Parathyroid adenoma (tissue), 2 donors: ENCODE results near the gene PTH1R.
A peak's percentile ranks its signal among the peaks of the same experiment; 100 is the strongest.

ENCODE experiments used
- H2AFZ ChIP-seq: fragments of 300-600 bp; sonication (generic); one replicate; pipeline ENCODE4 v1.7.0; 2017; ENCODE audit warnings: antibody characterized with exemption, mild to moderate bottlenecking
- H3K27ac ChIP-seq: fragments of 300-600 bp; sonication (generic); one replicate; pipeline ENCODE4 v1.7.0; 2017
- H3K27me3 ChIP-seq: fragments of 300-600 bp; sonication (generic); one replicate; pipeline ENCODE4 v1.7.0; 2017; ENCODE audit warnings: low read length; ENCODE audit not compliant: control insufficient read depth, insufficient read depth
- H3K36me3 ChIP-seq: fragments of 300-600 bp; sonication (generic); one replicate; pipeline ENCODE4 v1.7.0; 2017; ENCODE audit warnings: low read length; ENCODE audit not compliant: control insufficient read depth, insufficient read depth
- H3K4me1 ChIP-seq: fragments of 300-600 bp; sonication (generic); one replicate; pipeline ENCODE4 v1.7.0; 2017; ENCODE audit warnings: control low read depth
- H3K4me2 ChIP-seq: fragments of 300-600 bp; sonication (generic); one replicate; pipeline ENCODE4 v1.7.0; 2017; ENCODE audit warnings: low read length
- H3K4me3 ChIP-seq: fragments of 300-600 bp; sonication (generic); one replicate; pipeline ENCODE4 v1.7.0; 2017; ENCODE audit warnings: low read depth, low read length
- H3K79me2 ChIP-seq: fragments of 300-600 bp; sonication (generic); one replicate; pipeline ENCODE4 v1.7.0; 2017; ENCODE audit warnings: control low read depth
- H3K9ac ChIP-seq: fragments of 300-600 bp; sonication (generic); one replicate; pipeline ENCODE4 v1.7.0; 2017; ENCODE audit warnings: mild to moderate bottlenecking
- H3K9me3 ChIP-seq: fragments of 300-600 bp; sonication (generic); one replicate; pipeline ENCODE4 v1.7.0; 2017; ENCODE audit warnings: low read length; ENCODE audit not compliant: control insufficient read depth
- CTCF ChIP-seq: fragments of 300-600 bp; sonication (generic); IDR thresholded peaks from one replicate; pipeline ENCODE4 v1.7.0; 2017; ENCODE audit warnings: antibody characterized with exemption, mild to moderate bottlenecking
- donor health status: primary hyperparathyroidism.

Gene PTH1R

GRCh38 chr3:46896386-46896785, 18.9 kb downstream of the PTH1R start:
- peaks cover 3% of the 10 kb centered on the region for H3K4me1 ChIP-seq
- no peaks in the 10 kb centered on the region for H3K27me3 ChIP-seq

GRCh38 chr3:46897031-46897430, 19.5 kb downstream of the PTH1R start:
- no peak overlapping the region for H2AFZ ChIP-seq
- H3K4me1 ChIP-seq: peaks cover 3% of the 10 kb centered on the region
- H3K9me3 ChIP-seq: no peaks in the 10 kb centered on the region
- no peaks in the 10 kb centered on the region for H3K79me2 ChIP-seq
- H3K4me2 ChIP-seq: no peak overlapping the region
- no peak overlapping the region for H3K9ac ChIP-seq
- no peak overlapping the region for H3K27ac ChIP-seq
- H3K36me3 ChIP-seq: no peaks in the 10 kb centered on the region
- H3K27me3 ChIP-seq: no peaks in the 10 kb centered on the region
- TF ChIP-seq CTCF: no peak
- no peak overlapping the region for H3K4me3 ChIP-seq

More at GRCh38 chr3:46896386-46896785, 18.9 kb downstream of the PTH1R start:
- Histone ChIP-seq H3K4me2 (no peak overlapping the region), H3K36me3 (no peaks in the 10 kb centered on the region), H3K9ac (no peak overlapping the region), H3K27ac (no peak overlapping the region), H3K9me3 (no peaks in the 10 kb centered on the region), H3K79me2 (no peaks in the 10 kb centered on the region), H3K4me3 (no peak overlapping the region), H2AFZ (no peak overlapping the region)
- TF ChIP-seq CTCF: no peak

GRCh38 chr3:46897829-46898320, 20.4 kb downstream of the PTH1R start:
- Histone ChIP-seq H3K4me3 (no peak overlapping the region), H3K4me2 (no peak overlapping the region), H3K4me1 (peaks cover under 1% of the 10 kb centered on the region), H3K9ac (no peak overlapping the region), H3K27me3 (no peaks in the 10 kb centered on the region), H2AFZ (no peak overlapping the region), H3K79me2 (no peaks in the 10 kb centered on the region), H3K9me3 (no peaks in the 10 kb centered on the region), H3K36me3 (no peaks in the 10 kb centered on the region), H3K27ac (no peak overlapping the region)
- peak; percentile 10 for TF ChIP-seq CTCF

GRCh38 chr3:46898321-46899150, 21.0 kb downstream of the PTH1R start:
- Histone ChIP-seq H3K79me2 (no peaks in the 10 kb centered on the region), H3K4me3 (no peak overlapping the region), H2AFZ (peak overlapping the region; percentile 23), H3K27ac (no peak overlapping the region), H3K27me3 (no peaks in the 10 kb centered on the region), H3K9ac (no peak overlapping the region), H3K4me2 (no peak overlapping the region), H3K36me3 (no peaks in the 10 kb centered on the region), H3K4me1 (no peaks in the 10 kb centered on the region), H3K9me3 (no peaks in the 10 kb centered on the region)
- no peak for TF ChIP-seq CTCF
